Left lung (tissue), 10 donors: ENCODE results near the gene NECTIN1. TPM values are rescaled to one million over a fixed set of nuclear protein-coding genes. Genes with fewer than 3 reads are reported as not detected.

Source experiments
- ATAC-seq: fragments of 200-7000 bp; cut with Tn5 transposase; one replicate; pipeline ENCODE4 v1.9.1; 2020; ENCODE audit warnings: moderate library complexity
- DNase-seq, 4 donors: peaks; one replicate each; pipeline ENCODE4 v3.0.0-alpha.2; 2013 to 2020
- H3K27ac ChIP-seq, 2 donors: fragments of 200-600 bp; sonication (generic) in 1 of 2; one replicate each; pipeline versions ENCODE4 v1.5.0 to v1.8.0; 2020 to 2021
- H3K27me3 ChIP-seq, 2 donors: fragments of 200-600 bp; sonication (generic) in 1 of 2; one replicate each; pipeline versions ENCODE4 v1.5.0 to v1.8.0; 2020 to 2021
- H3K36me3 ChIP-seq, 2 donors: fragments of 200-600 bp; sonication (generic) in 1 of 2; one replicate each; pipeline versions ENCODE4 v1.5.0 to v1.8.0; 2020 to 2021
- H3K4me1 ChIP-seq, 2 donors: fragments of 200-600 bp; one replicate each; pipeline ENCODE4 v1.8.0; 2021
- H3K4me3 ChIP-seq, 2 donors: fragments of 200-600 bp; sonication (generic) in 1 of 2; one replicate each; pipeline versions ENCODE4 v1.5.0 to v1.8.0; 2020 to 2021; ENCODE audit warnings: mild to moderate bottlenecking in 1 of 2
- H3K9me3 ChIP-seq, 2 donors: fragments of 200-600 bp; sonication (generic) in 1 of 2; one replicate each; pipeline versions ENCODE4 v1.5.0 to v1.8.0; 2020 to 2021
- CTCF ChIP-seq, 2 donors: fragments of 200-600 bp; sonication (generic) in 1 of 2; IDR thresholded peaks; one replicate each; pipeline versions ENCODE4 v1.5.0 to v1.8.0; 2021; ENCODE audit warnings: antibody characterized with exemption in 2 of 2
- intact Hi-C, 2 donors: fragments of 100-400 bp; cut with DNase I; formaldehyde crosslinking; loops; one replicate each; pipeline versions ENCODE4 v1.11.2 to v1.14.2; 2022
- polyA plus RNA-seq, 6 donors: library from polyadenylated mRNA; unstranded; fragments of 120-200 nt; gene quantifications; one replicate each; pipeline ENCODE4 v1.2.1, GENCODE V29; 2013; ENCODE audit not compliant: insufficient read length in 6 of 6
- total RNA-seq, 2 donors: library from RNA; stranded (reverse); fragmentation: NEBNext Ultra II Directional; extraction: Animal tissue kit (Norgen Biotek cat#: 25700); gene quantifications; one replicate each; pipeline ENCODE4 v1.2.1, GENCODE V29; 2021
- donor health status: DM: no; HTN: yes; CAD: no.
- donor health status: DM: no; HTN: no; CAD: no.

NECTIN1 gene
- total and polyA plus RNA-seq, 8 donors = 13.0 to 21.1 (median 15.9) TPM

GRCh38 chr11:119754199-119754598 lies 25.2 kb upstream of the NECTIN1 start:
- Histone ChIP-seq H3K36me3 (no peaks in the 10 kb centered on the region), H3K4me1 (no peaks in the 10 kb centered on the region), H3K9me3 (no peaks in the 10 kb centered on the region), H3K27me3 (peaks cover 0 to 56% of the 10 kb centered on the region in 2 donors), H3K27ac (no peak overlapping the region), H3K4me3 (no peak overlapping the region)
- no peak for TF ChIP-seq CTCF (IDR thresholded peaks at IDR 0.05)
- DNase-seq (no peak), ATAC-seq (no peak)
- intact Hi-C loops = no loop called here

- H3K4me1 ChIP-seq = no peaks in the 10 kb centered on the region
- H3K9me3 ChIP-seq = no peaks in the 10 kb centered on the region
- no peak overlapping the region for H3K27ac ChIP-seq
- H3K4me3 ChIP-seq = no peak overlapping the region
- peaks cover 0 to 62% of the 10 kb centered on the region in 2 donors for H3K27me3 ChIP-seq
- DNase-seq (no peak), ATAC-seq (no peak)
- TF ChIP-seq CTCF (IDR thresholded peaks at IDR 0.05) = no peak
- intact Hi-C loops = no loop called here
- no peaks in the 10 kb centered on the region for H3K36me3 ChIP-seq
These were observed 23.9 kb upstream of the NECTIN1 start for GRCh38 chr11:119752946-119753345.

- intact Hi-C loops = no loop called here
- Histone ChIP-seq H3K4me1 (no peaks in the 10 kb centered on the region), H3K4me3 (no peak overlapping the region), H3K9me3 (no peaks in the 10 kb centered on the region), H3K27ac (no peak overlapping the region), H3K27me3 (peaks cover 0 to 67% of the 10 kb centered on the region in 2 donors), H3K36me3 (no peaks in the 10 kb centered on the region)
- no peak for TF ChIP-seq CTCF (IDR thresholded peaks at IDR 0.05)
- DNase-seq = no peak
- ATAC-seq = no peak
These were observed 23.4 kb upstream of the NECTIN1 start for GRCh38 chr11:119752345-119752871.

- H3K27me3 ChIP-seq = peaks cover 0 to 67% of the 10 kb centered on the region in 2 donors
- peak in 2 of 4 donors; percentile 10 to 50 for DNase-seq
- H3K4me1 ChIP-seq = no peaks in the 10 kb centered on the region
- H3K36me3 ChIP-seq = no peaks in the 10 kb centered on the region
- no peak overlapping the region for H3K4me3 ChIP-seq
- no peak for TF ChIP-seq CTCF (IDR thresholded peaks at IDR 0.05)
- no peak overlapping the region for H3K27ac ChIP-seq
- intact Hi-C loops = no loop called here
- no peaks in the 10 kb centered on the region for H3K9me3 ChIP-seq
- no peak for ATAC-seq
These were observed 21.1 kb upstream of the NECTIN1 start for GRCh38 chr11:119750056-119750455.

GRCh38 chr11:119749006-119749565 lies 20.1 kb upstream of the NECTIN1 start:
- Histone ChIP-seq H3K4me1 (no peaks in the 10 kb centered on the region), H3K9me3 (no peaks in the 10 kb centered on the region), H3K27ac (no peak overlapping the region), H3K36me3 (no peaks in the 10 kb centered on the region), H3K4me3 (no peak overlapping the region), H3K27me3 (peaks cover 0 to 62% of the 10 kb centered on the region in 2 donors)
- DNase-seq (no peak), ATAC-seq (no peak)
- intact Hi-C loops = no loop called here
- TF ChIP-seq CTCF (IDR thresholded peaks at IDR 0.05) = no peak
